ENCODE results near the gene SCFD2.

GRCh38 chr4:53280846-53281245, 85.0 kb downstream of the SCFD2 start:
- TF ChIP-seq CTCF (conservative IDR thresholded peaks at IDR 0.05; ENCODE audit: low read depth, low read length) (no peak), EZH2 (IDR thresholded peaks at IDR 0.05; ENCODE audit: low read length, unreplicated experiment) (no peak), EZH2phosphoT487 (IDR thresholded peaks at IDR 0.05; ENCODE audit: borderline replicate concordance, low read length) (no peak)

Measured in PC-3 (cell line).